HEK293T (cell line): Measurements from ENCODE around the gene RSF1.

Experiments used
- CTCF ChIA-PET: fragments of 350-600 bp; formaldehyde crosslinking; extraction: SDS; loops from one replicate; lab custom pipeline; 2021; ENCODE audit warnings: antibody characterized with exemption, inconsistent platforms; lab: Yijun Ruan, JAX
- POLR2A ChIA-PET: fragments of 350-600 bp; formaldehyde crosslinking; extraction: SDS; loops from one replicate; lab custom pipeline; 2020; ENCODE audit warnings: antibody characterized with exemption, inconsistent platforms; lab: Yijun Ruan, JAX
- DNase-seq: peaks from one replicate; pipeline ENCODE4 v3.0.0; 2012; ENCODE audit warnings: mixed read lengths; ENCODE audit errors: extremely low spot score
- ARNT ChIP-seq: fragments of 450-650 bp; IDR thresholded peaks from 2 replicates; pipeline ENCODE4 v1.6.1; 2017; ENCODE audit warnings: mild to moderate bottlenecking
- BHLHE40 ChIP-seq: fragments of 450-650 bp; IDR thresholded peaks from 2 replicates; pipeline ENCODE4 v1.6.1; 2016; ENCODE audit warnings: mild to moderate bottlenecking, moderate library complexity, borderline replicate concordance
- CTBP1 ChIP-seq: fragments of 450-650 bp; IDR thresholded peaks from 2 replicates; pipeline ENCODE4 v1.6.1; 2016; ENCODE audit warnings: borderline replicate concordance
- ELF4 ChIP-seq: fragments of 450-650 bp; IDR thresholded peaks from 2 replicates; pipeline ENCODE4 v1.6.1; 2017; ENCODE audit warnings: antibody characterized with exemption
- FOXA1 ChIP-seq: fragments of 450-650 bp; IDR thresholded peaks from 2 replicates; pipeline ENCODE4 v1.6.1; 2016; ENCODE audit warnings: mild to moderate bottlenecking
- FOXK2 ChIP-seq: fragments of 450-650 bp; IDR thresholded peaks from 2 replicates; pipeline ENCODE4 v1.6.1; 2016; ENCODE audit warnings: mild to moderate bottlenecking
- FOXM1 ChIP-seq: fragments of 450-650 bp; IDR thresholded peaks from 2 replicates; pipeline ENCODE4 v1.6.1; 2017; ENCODE audit warnings: mild to moderate bottlenecking, borderline replicate concordance
- HDGF ChIP-seq: fragments of 450-650 bp; IDR thresholded peaks from 2 replicates; pipeline ENCODE4 v1.6.1; 2017; ENCODE audit warnings: antibody characterized with exemption, borderline replicate concordance
- L3MBTL2 ChIP-seq: fragments of 450-650 bp; conservative IDR thresholded peaks from 2 replicates; pipeline ENCODE4 v1.6.1; 2016; ENCODE audit warnings: mild to moderate bottlenecking
- LEF1 ChIP-seq: fragments of 450-650 bp; IDR thresholded peaks from 2 replicates; pipeline ENCODE4 v1.6.1; 2017; ENCODE audit warnings: mild to moderate bottlenecking, borderline replicate concordance
- NFRKB ChIP-seq: fragments of 450-650 bp; IDR thresholded peaks from 2 replicates; pipeline ENCODE4 v1.6.1; 2016; ENCODE audit warnings: mild to moderate bottlenecking, moderate library complexity
- PKNOX1 ChIP-seq: fragments of 450-650 bp; IDR thresholded peaks from 2 replicates; pipeline ENCODE4 v1.6.1; 2016
- SP1 ChIP-seq: fragments of 450-650 bp; IDR thresholded peaks from 2 replicates; pipeline ENCODE4 v1.6.1; 2017
- SUZ12 ChIP-seq: fragments of 450-650 bp; IDR thresholded peaks from 2 replicates; pipeline ENCODE4 v1.6.1; 2016; ENCODE audit warnings: mild to moderate bottlenecking
- TARDBP ChIP-seq: fragments of 450-650 bp; IDR thresholded peaks from 2 replicates; pipeline ENCODE4 v1.6.1; 2016
- ZNF384 ChIP-seq: fragments of 450-650 bp; IDR thresholded peaks from 2 replicates; pipeline ENCODE4 v1.6.1; 2016

The RSF1 gene

GRCh38 chr11:77775936-77776335, 44.6 kb downstream of the RSF1 start:
- POLR2A ChIA-PET: no interaction called here
- no peak for DNase-seq
- no peak for TF ChIP-seq ARNT
- TF ChIP-seq FOXK2: no peak
- no peak for TF ChIP-seq BHLHE40
- TF ChIP-seq TARDBP: no peak
- no peak for TF ChIP-seq SP1
- no peak for TF ChIP-seq HDGF
- TF ChIP-seq NFRKB: no peak
- TF ChIP-seq ZNF384: no peak
- TF ChIP-seq CTBP1: no peak
- no peak for TF ChIP-seq LEF1
- TF ChIP-seq L3MBTL2: no peak
- no peak for TF ChIP-seq ELF4
- TF ChIP-seq FOXA1: no peak
- CTCF ChIA-PET: interaction anchor here (0.6 to 1.1 kb wide), 3 partner anchors 13 to 224 kb away, joined by 3 to 5 read pairs (median 3); no protein-coding TSS in a partner anchor

GRCh38 chr11:77771135-77771534, 49.4 kb downstream of the RSF1 start:
- CTCF ChIA-PET: no interaction called here
- POLR2A ChIA-PET: no interaction called here
- DNase-seq: no peak
- TF ChIP-seq HDGF (no peak), ZNF384 (no peak), SP1 (no peak), BHLHE40 (no peak), NFRKB (no peak), SUZ12 (no peak), ARNT (no peak), FOXM1 (no peak), CTBP1 (no peak), FOXA1 (no peak), PKNOX1 (no peak), FOXK2 (no peak), L3MBTL2 (no peak), LEF1 (no peak), ELF4 (no peak), TARDBP (no peak)

- DNase-seq: no peak
- TF ChIP-seq SP1 (no peak), CTBP1 (no peak), NFRKB (no peak), FOXK2 (no peak), LEF1 (no peak), FOXA1 (no peak), BHLHE40 (no peak), ELF4 (no peak), PKNOX1 (no peak), ARNT (no peak), FOXM1 (no peak), L3MBTL2 (no peak), ZNF384 (no peak), TARDBP (no peak), SUZ12 (no peak), HDGF (no peak)
- ChIA-PET CTCF (no interaction called here), POLR2A (no interaction called here)
Observed at GRCh38 chr11:77770629-77771028, 49.9 kb downstream of the RSF1 start.

- TF ChIP-seq FOXK2: no peak
- TF ChIP-seq L3MBTL2: no peak
- TF ChIP-seq ZNF384: no peak
- no peak for TF ChIP-seq FOXM1
- no peak for TF ChIP-seq SP1
- TF ChIP-seq SUZ12: no peak
- no peak for TF ChIP-seq PKNOX1
- TF ChIP-seq HDGF: no peak
- no peak for TF ChIP-seq FOXA1
- no peak for TF ChIP-seq CTBP1
- TF ChIP-seq TARDBP: no peak
- no peak for TF ChIP-seq LEF1
- TF ChIP-seq BHLHE40: no peak
- ChIA-PET CTCF (interaction anchor here (0.6 kb wide), 1 partner anchor 126 kb away, joined by 3 read pairs; no protein-coding TSS in a partner anchor), POLR2A (no interaction called here)
- DNase-seq: no peak
Observed at GRCh38 chr11:77762426-77762825, 58.1 kb downstream of the RSF1 start.

- DNase-seq: no peak
- ChIA-PET CTCF (interaction anchor here (0.6 kb wide), 1 partner anchor 125 kb away, joined by 3 read pairs; no protein-coding TSS in a partner anchor), POLR2A (no interaction called here)
- TF ChIP-seq HDGF (no peak), SUZ12 (no peak), ZNF384 (no peak), SP1 (no peak), NFRKB (no peak), LEF1 (no peak), PKNOX1 (no peak), FOXM1 (no peak), TARDBP (no peak)
Observed at GRCh38 chr11:77761491-77761890, 59.0 kb downstream of the RSF1 start.

- no peak for DNase-seq
- POLR2A ChIA-PET: no interaction called here
- CTCF ChIA-PET: no interaction called here
Observed at GRCh38 chr11:77758331-77758730, 62.2 kb downstream of the RSF1 start.

More at GRCh38 chr11:77758331-77758730, 62.2 kb downstream of the RSF1 start:
- TF ChIP-seq ARNT: no peak
- TF ChIP-seq SP1: no peak
- TF ChIP-seq ZNF384: no peak
- no peak for TF ChIP-seq L3MBTL2
- TF ChIP-seq ELF4: no peak
- TF ChIP-seq BHLHE40: no peak
- no peak for TF ChIP-seq HDGF
- no peak for TF ChIP-seq SUZ12
- TF ChIP-seq FOXA1: no peak
- TF ChIP-seq CTBP1: no peak
- no peak for TF ChIP-seq TARDBP
- no peak for TF ChIP-seq FOXK2
- no peak for TF ChIP-seq LEF1
- no peak for TF ChIP-seq PKNOX1
- no peak for TF ChIP-seq FOXM1
- TF ChIP-seq NFRKB: no peak
